Mesendoderm (in vitro differentiated cells): ENCODE results near the gene PCNT.
"Not testable (repeated sequence)": the region's sequence is repeated elsewhere in the genome, so short reads cannot be mapped to it uniquely, and the experiment has no call there.

ENCODE experiments used
- DNase-seq: peaks from one replicate; pipeline ENCODE4 v3.0.0; 2013
- H2AK5ac ChIP-seq: 2 replicates; pipeline ENCODE4 v1.6.1; 2013; ENCODE audit warnings: low read length, inconsistent platforms
- H2BK120ac ChIP-seq: 2 replicates; pipeline ENCODE4 v1.6.1; 2013; ENCODE audit warnings: low read depth, mild to moderate bottlenecking, low read length, moderate library complexity, mixed read lengths
- H2BK15ac ChIP-seq: replicated peaks from 2 replicates; pipeline ENCODE4 v1.6.1; 2013; ENCODE audit warnings: low read depth, mild to moderate bottlenecking, moderate library complexity
- H2BK5ac ChIP-seq: 2 replicates; pipeline ENCODE4 v1.6.1; 2013; ENCODE audit warnings: low read length, inconsistent platforms
- H3K18ac ChIP-seq: 2 replicates; pipeline ENCODE4 v1.6.1; 2013; ENCODE audit warnings: mild to moderate bottlenecking, low read length, mixed read lengths
- H3K23ac ChIP-seq: one replicate; pipeline ENCODE4 v1.6.1; 2013; ENCODE audit warnings: low read length
- H3K27ac ChIP-seq: 2 replicates; pipeline ENCODE4 v1.5.1; 2013; ENCODE audit warnings: low read depth, mild to moderate bottlenecking, inconsistent platforms, low read length, moderate library complexity
- H3K27me3 ChIP-seq: 2 replicates; pipeline ENCODE4 v1.6.1; 2013; ENCODE audit warnings: low read length, control low read depth, mild to moderate bottlenecking, inconsistent platforms; ENCODE audit not compliant: insufficient read depth, poor library complexity
- H3K36me3 ChIP-seq: 2 replicates; pipeline ENCODE4 v1.6.1; 2013; ENCODE audit warnings: low read length, inconsistent platforms; ENCODE audit not compliant: control insufficient read depth, insufficient read depth
- H3K4ac ChIP-seq: one replicate; pipeline ENCODE4 v1.6.1; 2013; ENCODE audit warnings: low read depth, mild to moderate bottlenecking, low read length, moderate library complexity
- H3K4me1 ChIP-seq: 2 replicates; pipeline ENCODE4 v1.6.1; 2013; ENCODE audit warnings: low read depth, low read length, inconsistent platforms; ENCODE audit not compliant: control insufficient read depth
- H3K4me2 ChIP-seq: 2 replicates; pipeline ENCODE4 v1.6.1; 2013; ENCODE audit warnings: low read length
- H3K4me3 ChIP-seq: 2 replicates; pipeline ENCODE4 v1.5.1; 2013; ENCODE audit warnings: mild to moderate bottlenecking, low read length
- H3K56ac ChIP-seq: one replicate; pipeline ENCODE4 v1.6.1; 2013; ENCODE audit warnings: low read length
- H3K79me1 ChIP-seq: 2 replicates; pipeline ENCODE4 v1.6.1; 2013; ENCODE audit warnings: low read length, inconsistent platforms
- H3K79me2 ChIP-seq: 2 replicates; pipeline ENCODE4 v1.6.1; 2013; ENCODE audit warnings: mild to moderate bottlenecking, low read length; ENCODE audit not compliant: control insufficient read depth, insufficient read depth
- H3K9ac ChIP-seq: 2 replicates; pipeline ENCODE4 v1.6.1; 2013; ENCODE audit warnings: low read length, inconsistent platforms
- H4K5ac ChIP-seq: one replicate; pipeline ENCODE4 v1.6.1; 2013; ENCODE audit warnings: low read length
- H4K8ac ChIP-seq: one replicate; pipeline ENCODE4 v1.6.1; 2013; ENCODE audit warnings: low read depth, mild to moderate bottlenecking, control low read depth, low read length, moderate library complexity
- WGBS: extraction: QIAGEN DNeasy Blood & Tissue Kit; methylation state at CpG from one replicate; pipeline ENCODE4 v1.1.7; 2013; ENCODE audit warnings: low lambda C conversion rate, missing lambda C conversion rate; ENCODE audit not compliant: insufficient coverage; ENCODE audit errors: extremely low coverage; 5-methylcytosine and 5-hydroxymethylcytosine counted together

PCNT gene

GRCh38 chr21:46431448-46431847, 107.5 kb downstream of the PCNT start:
- H3K27ac ChIP-seq: no peak overlapping the region
- no peak overlapping the region for H3K9ac ChIP-seq
- no peak overlapping the region for H3K23ac ChIP-seq
- no peaks in the 10 kb centered on the region for H3K4me1 ChIP-seq
- no peak overlapping the region for H3K4me3 ChIP-seq
- no peaks in the 10 kb centered on the region for H3K27me3 ChIP-seq
- H4K8ac ChIP-seq: no peak overlapping the region
- WGBS: no CpG with 5 or more reads among the region's 21 CpGs
- H3K4me2 ChIP-seq: no peak overlapping the region
- H3K4ac ChIP-seq: no peak overlapping the region
- no peak for DNase-seq
- no peak overlapping the region for H3K56ac ChIP-seq
- H2BK120ac ChIP-seq: no peak overlapping the region
- H2BK15ac ChIP-seq: no peak overlapping the region
- no peak overlapping the region for H2BK5ac ChIP-seq
- peaks cover 1% of the 10 kb centered on the region for H3K79me1 ChIP-seq
- no peak overlapping the region for H2AK5ac ChIP-seq
- peaks cover 6% of the 10 kb centered on the region for H3K36me3 ChIP-seq
- no peak overlapping the region for H3K18ac ChIP-seq
- no peak overlapping the region for H4K5ac ChIP-seq
- H3K79me2 ChIP-seq: no peaks in the 10 kb centered on the region

DNA sequence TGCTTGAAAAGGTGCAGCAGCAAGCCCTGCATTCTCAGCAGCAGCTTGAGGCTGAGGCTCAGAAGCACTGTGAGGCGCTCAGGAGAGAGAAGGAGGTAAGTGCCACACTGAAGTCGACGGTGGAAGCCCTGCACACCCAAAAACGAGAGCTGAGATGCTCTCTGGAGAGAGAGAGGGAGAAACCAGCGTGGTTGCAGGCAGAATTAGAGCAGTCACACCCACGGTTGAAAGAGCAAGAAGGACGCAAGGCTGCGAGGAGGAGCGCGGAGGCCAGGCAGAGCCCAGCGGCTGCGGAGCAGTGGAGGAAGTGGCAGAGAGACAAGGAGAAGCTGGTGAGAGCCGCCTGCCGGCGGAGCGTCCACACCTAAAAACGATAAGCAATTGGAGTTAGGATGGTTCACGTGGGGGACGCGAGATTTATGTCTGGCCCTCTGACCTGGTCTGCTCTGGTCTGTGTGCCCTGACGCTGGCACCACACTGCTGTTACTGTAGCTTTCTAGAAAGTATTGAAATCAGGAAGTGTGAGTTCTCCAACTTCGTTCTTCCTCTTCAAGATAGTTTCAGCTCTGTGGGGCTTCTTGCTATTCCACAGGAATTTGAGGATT, 108.0 kb downstream of the PCNT start:
- Histone ChIP-seq H3K23ac (no peak overlapping the region), H4K8ac (no peak overlapping the region), H4K5ac (no peak overlapping the region), H3K27ac (no peak overlapping the region), H3K4ac (no peak overlapping the region), H2BK120ac (no peak overlapping the region), H3K56ac (no peak overlapping the region), H3K4me2 (no peak overlapping the region), H3K9ac (no peak overlapping the region), H2AK5ac (no peak overlapping the region), H2BK15ac (no peak overlapping the region), H3K27me3 (no peaks in the 10 kb centered on the region), H3K4me3 (no peak overlapping the region), H3K36me3 (peaks cover 6% of the 10 kb centered on the region), H3K4me1 (no peaks in the 10 kb centered on the region), H3K79me2 (no peaks in the 10 kb centered on the region), H3K79me1 (peaks cover 1% of the 10 kb centered on the region), H3K18ac (no peak overlapping the region), H2BK5ac (no peak overlapping the region)
- DNase-seq: no peak
- WGBS: no CpG with 5 or more reads among the region's 22 CpGs

DNA sequence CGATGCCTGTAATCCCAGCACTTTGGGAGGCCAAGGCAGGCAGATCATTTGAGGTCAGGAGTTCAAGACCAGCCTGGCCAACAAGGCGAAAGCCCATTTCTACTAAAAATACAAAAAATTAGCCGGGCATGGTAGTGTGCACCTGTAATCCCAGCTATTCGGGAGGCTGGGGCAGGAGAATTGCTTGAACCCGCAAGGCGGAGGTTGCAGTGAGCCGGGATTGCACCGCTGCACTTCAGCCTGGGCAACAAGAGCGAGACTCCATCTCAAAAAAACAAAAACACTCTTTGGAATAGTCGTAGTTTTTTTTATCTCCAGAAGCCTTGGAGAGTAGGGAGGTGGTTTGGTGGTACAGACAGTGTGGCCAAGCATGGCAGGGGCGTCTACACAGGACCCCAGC, 109.2 kb downstream of the PCNT start:
- H3K4me1 ChIP-seq, H3K56ac ChIP-seq, H3K27me3 ChIP-seq, H3K18ac ChIP-seq, H2BK5ac ChIP-seq, H3K4me2 ChIP-seq, H3K9ac ChIP-seq, H2AK5ac ChIP-seq, H3K79me2 ChIP-seq, DNase-seq, H3K4ac ChIP-seq, H3K27ac ChIP-seq, H3K23ac ChIP-seq, H2BK120ac ChIP-seq, H3K79me1 ChIP-seq, H4K5ac ChIP-seq, H3K4me3 ChIP-seq, H4K8ac ChIP-seq, H3K36me3 ChIP-seq, H2BK15ac ChIP-seq: not testable (repeated sequence)
- no CpG with 5 or more reads among the region's 11 CpGs for WGBS

DNA sequence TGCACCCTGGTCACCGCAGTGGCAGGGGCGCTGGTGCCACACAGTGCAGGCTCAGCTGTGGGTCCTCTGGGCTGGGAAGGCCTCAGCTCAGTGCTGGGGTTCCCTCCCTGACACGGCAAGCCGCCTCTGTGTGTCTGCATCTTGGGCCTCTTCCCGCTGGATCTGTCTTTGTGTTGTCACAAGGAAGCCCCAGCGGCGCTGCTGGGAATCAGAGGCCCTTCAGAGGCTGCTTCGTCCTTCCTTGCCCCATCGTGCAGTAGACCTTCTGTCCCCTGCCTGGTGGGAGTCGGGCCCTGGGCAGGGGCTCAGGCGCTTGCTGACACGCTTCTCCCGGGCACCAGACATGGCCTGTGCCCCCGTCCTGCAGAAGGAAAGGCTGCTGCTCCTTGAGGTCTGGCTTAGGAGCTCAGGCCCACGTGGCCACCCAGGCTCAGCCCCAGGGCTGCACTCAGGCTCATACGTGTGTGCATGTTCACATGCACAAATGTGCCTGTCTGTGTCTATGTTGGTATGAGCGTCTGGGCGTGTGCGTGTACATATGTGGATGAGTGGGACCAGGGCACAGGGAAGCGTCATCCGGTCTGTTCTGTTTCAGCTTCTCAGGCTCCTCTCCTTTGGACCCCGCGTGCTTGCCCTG, 110.5 kb downstream of the PCNT start:
- H2BK120ac ChIP-seq: no peak overlapping the region
- no peak overlapping the region for H2BK5ac ChIP-seq
- no peak overlapping the region for H3K56ac ChIP-seq
- H3K4ac ChIP-seq: no peak overlapping the region
- no peaks in the 10 kb centered on the region for H3K27me3 ChIP-seq
- no peak overlapping the region for H4K8ac ChIP-seq
- peaks cover 9% of the 10 kb centered on the region for H3K36me3 ChIP-seq
- WGBS: no CpG with 5 or more reads among the region's 23 CpGs
- no peak overlapping the region for H3K4me3 ChIP-seq
- no peak overlapping the region for H3K4me2 ChIP-seq
- H3K27ac ChIP-seq: no peak overlapping the region
- no peak overlapping the region for H3K23ac ChIP-seq
- no peak overlapping the region for H4K5ac ChIP-seq
- H3K79me1 ChIP-seq: peaks cover 1% of the 10 kb centered on the region
- H3K18ac ChIP-seq: no peak overlapping the region
- DNase-seq: no peak
- H2BK15ac ChIP-seq: no peak overlapping the region
- no peak overlapping the region for H2AK5ac ChIP-seq
- no peaks in the 10 kb centered on the region for H3K4me1 ChIP-seq
- no peak overlapping the region for H3K9ac ChIP-seq
- no peaks in the 10 kb centered on the region for H3K79me2 ChIP-seq

DNA sequence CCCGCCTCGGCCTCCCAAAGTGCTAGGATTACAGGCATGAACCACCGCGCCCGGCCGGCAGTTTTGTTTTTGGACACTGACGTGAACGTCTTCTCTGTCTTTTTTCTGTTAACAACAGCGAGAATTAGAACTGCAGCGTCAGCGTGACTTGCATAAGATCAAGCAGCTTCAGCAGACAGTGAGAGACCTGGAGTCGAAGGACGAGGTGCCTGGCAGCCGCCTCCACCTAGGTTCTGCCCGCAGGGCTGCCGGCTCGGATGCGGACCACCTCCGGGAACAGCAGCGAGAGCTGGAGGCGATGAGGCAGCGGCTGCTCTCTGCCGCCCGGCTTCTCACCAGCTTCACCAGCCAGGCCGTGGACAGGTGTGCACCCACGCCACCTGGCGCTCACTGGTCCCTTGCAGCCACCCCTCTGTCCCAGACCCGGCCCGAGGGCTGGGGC, 111.9 kb downstream of the PCNT start:
- no peak overlapping the region for H2BK120ac ChIP-seq
- no peak overlapping the region for H3K4ac ChIP-seq
- H3K18ac ChIP-seq: no peak overlapping the region
- no peaks in the 10 kb centered on the region for H3K4me1 ChIP-seq
- H3K4me3 ChIP-seq: no peak overlapping the region
- no peak overlapping the region for H2BK5ac ChIP-seq
- peaks cover 9% of the 10 kb centered on the region for H3K36me3 ChIP-seq
- no peak overlapping the region for H4K5ac ChIP-seq
- no peak overlapping the region for H2BK15ac ChIP-seq
- no peak overlapping the region for H3K9ac ChIP-seq
- H4K8ac ChIP-seq: no peak overlapping the region
- no peaks in the 10 kb centered on the region for H3K79me2 ChIP-seq
- H2AK5ac ChIP-seq: no peak overlapping the region
- H3K23ac ChIP-seq: no peak overlapping the region
- no peak for DNase-seq
- no peak overlapping the region for H3K56ac ChIP-seq
- H3K27ac ChIP-seq: no peak overlapping the region
- no peaks in the 10 kb centered on the region for H3K27me3 ChIP-seq
- H3K4me2 ChIP-seq: no peak overlapping the region
- no CpG with 5 or more reads among the region's 29 CpGs for WGBS
- H3K79me1 ChIP-seq: peaks cover 1% of the 10 kb centered on the region

GRCh38 chr21:46436621-46437020, 112.7 kb downstream of the PCNT start:
- Histone ChIP-seq H3K79me1 (peaks cover 1% of the 10 kb centered on the region), H2AK5ac (no peak overlapping the region), H3K23ac (no peak overlapping the region), H2BK120ac (no peak overlapping the region), H3K4ac (no peak overlapping the region), H2BK5ac (no peak overlapping the region), H3K18ac (no peak overlapping the region), H3K36me3 (peaks cover 6% of the 10 kb centered on the region), H3K79me2 (no peaks in the 10 kb centered on the region), H3K4me3 (no peak overlapping the region), H4K8ac (no peak overlapping the region), H3K56ac (no peak overlapping the region), H2BK15ac (no peak overlapping the region), H3K27me3 (no peaks in the 10 kb centered on the region), H3K4me1 (no peaks in the 10 kb centered on the region), H3K4me2 (no peak overlapping the region), H3K27ac (no peak overlapping the region), H4K5ac (no peak overlapping the region), H3K9ac (no peak overlapping the region)
- no CpG with 5 or more reads among the region's 15 CpGs for WGBS
- DNase-seq: no peak
